ENCODE data around the gene MED25.

- TF ChIP-seq CTCF (conservative IDR thresholded peaks at IDR 0.05; ENCODE audit: low read depth, low read length) (no peak), EZH2phosphoT487 (IDR thresholded peaks at IDR 0.05; ENCODE audit: borderline replicate concordance, low read length) (no peak)
These were observed 36.5 kb downstream of the MED25 start for GRCh38 chr19:49854378-49855263.
